GM12874 (cell line): ENCODE results near the gene SLC35F1.

Source experiments
- CTCF ChIP-seq: IDR thresholded peaks from 2 replicates; pipeline ENCODE4 v1.5.1; 2011; ENCODE audit warnings: low read depth, mild to moderate bottlenecking, control low read depth, low read length, moderate library complexity; ENCODE audit not compliant: insufficient read depth

SLC35F1 gene

GRCh38 chr6:118319894-118320649 is 413.0 kb downstream of the SLC35F1 start:
- TF ChIP-seq CTCF = no peak

GRCh38 chr6:118320652-118321051 is 413.6 kb downstream of the SLC35F1 start:
- no peak for TF ChIP-seq CTCF

- no peak for TF ChIP-seq CTCF
Measured at GRCh38 chr6:118324116-118324515, 417.1 kb downstream of the SLC35F1 start.

- TF ChIP-seq CTCF = no peak
Measured at GRCh38 chr6:118325220-118325860, 418.3 kb downstream of the SLC35F1 start.

GRCh38 chr6:118326712-118327111 is 419.6 kb downstream of the SLC35F1 start:
- no peak for TF ChIP-seq CTCF

- no peak for TF ChIP-seq CTCF
Measured at GRCh38 chr6:118327237-118327636, 420.2 kb downstream of the SLC35F1 start.

- no peak for TF ChIP-seq CTCF
Measured at GRCh38 chr6:118333772-118334171, 426.7 kb downstream of the SLC35F1 start.
